Heart left ventricle (tissue), 16 donors: ENCODE measurements around the gene RUNX2. TPM values are rescaled to one million over a fixed set of nuclear protein-coding genes. Genes with fewer than 3 reads are reported as not detected.

Experiments
- ATAC-seq, 4 donors: fragments of 200-7000 bp; cut with Tn5 transposase; one replicate each; pipeline ENCODE4 v1.9.1; 2020 to 2022; ENCODE audit warnings: moderate library complexity in 4 of 4, mild to moderate bottlenecking in 3 of 4, moderate number of reproducible peaks in 1 of 4
- DNase-seq, 5 donors: peaks; one replicate each; pipeline ENCODE4 v3.0.0-alpha.2; 2020
- H3K27ac ChIP-seq, 12 donors: fragments of 200-600 bp; sonication (generic) in 4 of 12; one replicate each; pipeline versions ENCODE4 v1.5.0 to v1.8.0; 2016 to 2022; ENCODE audit warnings: mild to moderate bottlenecking in 2 of 12
- H3K27me3 ChIP-seq, 9 donors: fragments of 200-600 bp; sonication (generic) in 2 of 9; one replicate each; pipeline versions ENCODE4 v1.5.1 to v1.8.0; 2016 to 2022; ENCODE audit warnings: mild to moderate bottlenecking in 3 of 9
- H3K36me3 ChIP-seq, 9 donors: fragments of 200-600 bp; sonication (generic) in 2 of 9; one replicate each; pipeline versions ENCODE4 v1.5.0 to v1.8.0; 2018 to 2022; ENCODE audit warnings: mild to moderate bottlenecking in 2 of 9
- H3K4me1 ChIP-seq, 12 donors: fragments of 200-600 bp; sonication (generic) in 4 of 12; one replicate each; pipeline versions ENCODE4 v1.5.0 to v1.8.0; 2016 to 2022; ENCODE audit warnings: mild to moderate bottlenecking in 3 of 12
- H3K4me3 ChIP-seq, 12 donors: fragments of 200-600 bp; sonication (generic) in 4 of 12; one replicate each; pipeline versions ENCODE4 v1.5.0 to v1.8.0; 2017 to 2022; ENCODE audit warnings: mild to moderate bottlenecking in 9 of 12, moderate library complexity in 4 of 12
- H3K9me3 ChIP-seq, 12 donors: fragments of 200-600 bp; sonication (generic) in 4 of 12; one replicate each; pipeline versions ENCODE4 v1.5.0 to v1.8.0; 2016 to 2022; ENCODE audit warnings: mild to moderate bottlenecking in 1 of 12
- CTCF ChIP-seq, 12 donors: fragments of 200-600 bp; sonication (generic) in 4 of 12; IDR thresholded peaks; one replicate each; pipeline versions ENCODE4 v1.5.0 to v1.8.0; 2018 to 2022; ENCODE audit warnings: antibody characterized with exemption in 12 of 12, mild to moderate bottlenecking in 5 of 12
- POLR2A ChIP-seq, 2 donors: fragments of 450-650 bp; IDR thresholded peaks; one replicate each; pipeline ENCODE4 v1.6.1; 2017; ENCODE audit warnings: antibody characterized with exemption in 2 of 2, mild to moderate bottlenecking in 2 of 2, moderate library complexity in 2 of 2
- WGBS, 4 donors: extraction: QIAGEN DNeasy Blood & Tissue Kit in 2 of 4; methylation state at CpG; one replicate each; pipeline versions ENCODE4 v1.1.5 to v1.1.7; 2013 to 2018; 5-methylcytosine and 5-hydroxymethylcytosine counted together
- intact Hi-C, 10 donors: fragments of 100-400 bp; cut with DNase I; formaldehyde crosslinking; loops; one replicate each; pipeline versions ENCODE4 v1.11.1 to v1.14.2; 2022
- polyA plus RNA-seq, 2 donors: library from polyadenylated mRNA; stranded (reverse); fragments of 200-250 nt; gene quantifications; one replicate each; pipeline ENCODE4 v1.2.3, GENCODE V29; 2013
- total RNA-seq, 9 donors: library from RNA; depleted of rRNA in 2 of 9; stranded (reverse); fragments of >200 nt in 2 of 9; fragmentation: NEBNext Ultra II Directional in 3 of 9; extraction: Animal tissue kit (Norgen Biotek cat#: 25700) in 3 of 9; gene quantifications; one replicate each; pipeline versions ENCODE4 v1.1.0 to v1.2.4, GENCODE V29; 2016 to 2023
- donor health status: ischemic (EF 13 %, LVEDD 7.1; RV severe dilation, severe dysfunction).
- donor health status: healthy with polysubstance abuse.
- donor health status: DM: no; HTN: yes; CAD: no.
- donor health status: DM: no; HTN: no; CAD: no.
- donor health status: ischemic (EF 25% LVEDD 6.9; RV normal size, moderate dysfunction).
- donor health status: ischemic (EF 25% LVEDD 5.7; RV mildly dilated, moderate dysfunction).
- donor health status: healthy.
- donor health status: DM: yes; HTN: yes; CAD: no.
- donor health status: ischemic (EF 35%, LVEDD 5.7; RV mildly dilated, moderate dysfunction).
- donor health status: nonischemic (EF 11% LVEDD 7.7; RV severe dilation, severe dysfunction).
- donor health status: DM: yes; HTN: yes; CAD: no.
- donor health status: PGD.
- donor health status: ischemic (EF 29% LVEDD 5.4; RV normal size, mild dysfunction).
- donor health status: nonischemic (EF 23%, LVEDD 6.1; RV moderate dilation, normal function).

The RUNX2 gene
- total and polyA plus RNA-seq, 11 donors: 0.37 to 3.1 (median 2.0) TPM

GRCh38 chr6:45607798-45608197 is 279.7 kb downstream of the RUNX2 start:
- ATAC-seq: no peak
- Histone ChIP-seq H3K4me1 (peaks cover 0 to 13% (median 0%) of the 10 kb centered on the region in 12 donors), H3K27me3 (no peaks in the 10 kb centered on the region), H3K9me3 (peaks cover 0 to 6% (median 0%) of the 10 kb centered on the region in 12 donors), H3K27ac (no peak overlapping the region), H3K4me3 (no peak overlapping the region), H3K36me3 (no peaks in the 10 kb centered on the region)
- intact Hi-C loops: no loop called here
- no peak for TF ChIP-seq CTCF (IDR thresholded peaks at IDR 0.05)
- no peak for TF ChIP-seq POLR2A (IDR thresholded peaks at IDR 0.05)
- DNase-seq: no peak
- WGBS, 4 donors: 50 to 72% (median 62%) methylated on average over 4 of the region's 4 CpGs

GRCh38 chr6:45608252-45608913 is 280.3 kb downstream of the RUNX2 start:
- H3K27me3 ChIP-seq: no peaks in the 10 kb centered on the region
- DNase-seq: no peak
- H3K9me3 ChIP-seq: peaks cover 0 to 6% (median 0%) of the 10 kb centered on the region in 12 donors
- H3K4me3 ChIP-seq: no peak overlapping the region
- H3K4me1 ChIP-seq: peaks cover 0 to 13% (median 0%) of the 10 kb centered on the region in 12 donors
- WGBS, 4 donors: 73 to 83% (median 82%) methylated on average over 10 of the region's 10 CpGs
- intact Hi-C loops: no loop called here
- TF ChIP-seq POLR2A (IDR thresholded peaks at IDR 0.05): no peak
- TF ChIP-seq CTCF (IDR thresholded peaks at IDR 0.05): no peak
- no peak overlapping the region for H3K27ac ChIP-seq
- ATAC-seq: no peak
- no peaks in the 10 kb centered on the region for H3K36me3 ChIP-seq

- intact Hi-C loops: no loop called here
- ATAC-seq (no peak), DNase-seq (no peak)
- WGBS, 4 donors: 72 to 86% (median 78%) methylated on average over 6 of the region's 6 CpGs
- no peaks in the 10 kb centered on the region for H3K9me3 ChIP-seq
- H3K4me1 ChIP-seq: peaks cover 0 to 13% (median 0%) of the 10 kb centered on the region in 12 donors
- no peak overlapping the region for H3K27ac ChIP-seq
- H3K27me3 ChIP-seq: no peaks in the 10 kb centered on the region
- H3K36me3 ChIP-seq: no peaks in the 10 kb centered on the region
- TF ChIP-seq POLR2A (IDR thresholded peaks at IDR 0.05) (no peak), CTCF (IDR thresholded peaks at IDR 0.05) (no peak)
- no peak overlapping the region for H3K4me3 ChIP-seq
Observed at GRCh38 chr6:45609141-45609638, 281.1 kb downstream of the RUNX2 start.

- Histone ChIP-seq H3K4me1 (peaks cover 0 to 13% (median 0%) of the 10 kb centered on the region in 12 donors), H3K4me3 (no peak overlapping the region), H3K27me3 (no peaks in the 10 kb centered on the region), H3K27ac (no peak overlapping the region), H3K36me3 (no peaks in the 10 kb centered on the region), H3K9me3 (no peaks in the 10 kb centered on the region)
- ATAC-seq: no peak
- no peak for TF ChIP-seq POLR2A (IDR thresholded peaks at IDR 0.05)
- TF ChIP-seq CTCF (IDR thresholded peaks at IDR 0.05): no peak
- intact Hi-C loops: no loop called here
- 66 to 74% (median 72%) methylated on average over 1 of the region's 1 CpG for WGBS, 4 donors
- no peak for DNase-seq
Observed at GRCh38 chr6:45610374-45610773, 282.2 kb downstream of the RUNX2 start.
